NCI-H345 (cell line): Measurements from ENCODE around the gene CHRNB2.

Experiments used
- DNase-seq: peaks from one replicate; lab custom pipeline; 2025; lab: John Stamatoyannopoulos, UW

CHRNB2 gene

GRCh38 chr1:154611150-154611862, 43.7 kb downstream of the CHRNB2 start:
- DNase-seq, result no peak

GRCh38 chr1:154614247-154614646, 46.7 kb downstream of the CHRNB2 start:
- no peak for DNase-seq

- DNase-seq, result no peak
Measured at GRCh38 chr1:154614901-154615300, 47.3 kb downstream of the CHRNB2 start.

- no peak for DNase-seq
Measured at GRCh38 chr1:154615411-154615810, 47.8 kb downstream of the CHRNB2 start.

GRCh38 chr1:154616659-154617345, 49.2 kb downstream of the CHRNB2 start:
- no peak for DNase-seq

GRCh38 chr1:154619181-154619948, 51.8 kb downstream of the CHRNB2 start:
- no peak for DNase-seq

GRCh38 chr1:154620751-154621150, 53.2 kb downstream of the CHRNB2 start:
- DNase-seq, result no peak

- DNase-seq, result no peak
Measured at GRCh38 chr1:154621875-154622274, 54.3 kb downstream of the CHRNB2 start.

GRCh38 chr1:154622503-154623039, 55.0 kb downstream of the CHRNB2 start:
- DNase-seq, result no peak

GRCh38 chr1:154623358-154623757, 55.8 kb downstream of the CHRNB2 start:
- no peak for DNase-seq

GRCh38 chr1:154624746-154625643, 57.4 kb downstream of the CHRNB2 start:
- no peak for DNase-seq

GRCh38 chr1:154626456-154627256, 59.1 kb downstream of the CHRNB2 start:
- DNase-seq, result no peak

GRCh38 chr1:154627257-154628120, 59.9 kb downstream of the CHRNB2 start:
- DNase-seq, result peak; percentile 98

- no peak for DNase-seq
Measured at GRCh38 chr1:154628121-154628405, 60.5 kb downstream of the CHRNB2 start.

- DNase-seq, result no peak
Measured at GRCh38 chr1:154629061-154629674, 61.6 kb downstream of the CHRNB2 start.
